D341Med (cell line): ENCODE measurements around the gene LYPD4.
"Not testable (repeated sequence)": the region's sequence is repeated elsewhere in the genome, so short reads cannot be mapped to it uniquely, and the experiment has no call there.

ENCODE experiments used
- DNase-seq: peaks from one replicate; pipeline ENCODE4 v3.0.0; 2012; ENCODE audit warnings: low spot score

The LYPD4 gene

GRCh38 chr19:41799444-41800000 is 45.0 kb downstream of the LYPD4 start:
- DNase-seq: no peak

GRCh38 chr19:41796901-41797300 is 47.6 kb downstream of the LYPD4 start:
- no peak for DNase-seq

- DNase-seq: no peak
These were observed 48.1 kb downstream of the LYPD4 start, which contains the start of gene CEACAM3 for GRCh38 chr19:41796362-41796761. Gene CEACAM3 (plus strand): TSS chr19:41796587. CDS start chr19:41796678, 91 bp downstream.

DNA sequence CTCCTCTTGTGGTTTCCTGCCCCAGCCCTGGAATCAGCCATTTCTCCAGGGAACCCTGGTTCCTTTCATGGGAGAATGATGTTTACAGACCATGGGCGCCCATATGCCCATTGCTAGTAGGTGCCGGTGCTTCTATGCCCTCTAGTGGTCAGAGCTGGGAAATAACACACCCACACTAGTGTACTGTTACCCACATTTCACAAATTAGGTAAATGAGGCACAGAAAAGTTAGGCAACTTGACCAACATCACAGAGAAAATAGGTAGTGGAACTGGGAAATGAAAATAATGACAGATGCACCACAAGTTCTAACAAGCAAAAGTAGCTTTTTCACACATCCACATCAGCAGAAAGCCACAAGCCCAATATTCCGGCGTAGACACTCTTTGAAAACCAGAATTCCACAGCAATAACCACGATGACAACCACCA is 49.4 kb downstream of the LYPD4 start:
- peak; percentile 65 for DNase-seq

DNA sequence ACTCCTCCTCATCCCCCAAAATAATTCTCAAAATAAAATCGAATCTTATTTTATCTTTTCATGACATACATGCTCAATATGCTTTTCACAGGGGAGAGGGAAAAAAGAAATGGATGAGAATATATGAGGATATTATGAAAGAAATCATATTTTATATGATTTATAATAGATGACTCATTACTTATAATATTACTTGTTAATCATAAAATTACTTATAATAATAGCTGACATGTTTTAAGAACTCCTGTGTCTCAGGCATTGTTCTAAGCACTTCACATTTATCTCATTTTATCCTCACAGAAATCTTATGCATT is 51.1 kb downstream of the LYPD4 start:
- DNase-seq: no peak

GRCh38 chr19:41792513-41793413 is 51.7 kb downstream of the LYPD4 start:
- peak; percentile 81 for DNase-seq

DNA sequence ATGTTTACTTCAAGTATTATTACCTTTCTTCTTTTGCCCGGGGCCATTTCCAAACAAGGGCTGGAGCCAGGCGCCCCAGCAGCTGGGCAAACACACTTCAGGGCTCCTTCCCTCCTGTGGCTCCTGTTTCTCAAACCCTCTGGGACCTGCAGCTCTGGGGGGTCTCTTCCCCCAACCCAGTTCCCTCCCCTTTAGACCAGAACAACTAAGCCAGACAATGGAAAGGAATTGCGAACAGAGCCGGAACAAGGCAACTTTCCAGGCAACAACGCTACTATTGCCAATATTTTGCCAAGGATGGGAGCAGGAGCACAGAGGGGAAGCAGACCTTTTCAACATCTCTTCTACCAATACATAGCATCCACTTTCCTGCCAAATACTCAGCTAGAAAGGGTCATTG is 55.4 kb downstream of the LYPD4 start:
- not testable (repeated sequence) for DNase-seq

GRCh38 chr19:41788518-41788917 is 56.0 kb downstream of the LYPD4 start:
- not testable (repeated sequence) for DNase-seq
